Subcutaneous abdominal adipose tissue (tissue), 5 donors: ENCODE data around the gene DISP3.

Experiments
- H3K27ac ChIP-seq: one replicate; pipeline ENCODE4 v1.7.0; 2013; ENCODE audit warnings: low read depth, mild to moderate bottlenecking, inconsistent platforms, low read length, moderate library complexity
- H3K27me3 ChIP-seq, 5 donors: one replicate each; pipeline ENCODE4 v1.7.0; 2013; ENCODE audit warnings: low read length in 5 of 5, inconsistent platforms in 1 of 5; ENCODE audit not compliant: control insufficient read depth in 5 of 5, insufficient read depth in 4 of 5
- H3K36me3 ChIP-seq, 5 donors: one replicate each; pipeline ENCODE4 v1.7.0; 2013; ENCODE audit warnings: low read length in 5 of 5; ENCODE audit not compliant: control insufficient read depth in 5 of 5, insufficient read depth in 5 of 5
- H3K4me1 ChIP-seq, 5 donors: one replicate each; pipeline ENCODE4 v1.7.0; 2013; ENCODE audit warnings: low read length in 5 of 5, mild to moderate bottlenecking in 3 of 5, moderate library complexity in 1 of 5; ENCODE audit not compliant: control insufficient read depth in 5 of 5, insufficient read depth in 5 of 5
- H3K4me3 ChIP-seq, 5 donors: one replicate each; pipeline ENCODE4 v1.7.0; 2013; ENCODE audit warnings: low read length in 5 of 5, low read depth in 1 of 5
- H3K9ac ChIP-seq, 5 donors: one replicate each; pipeline ENCODE4 v1.7.0; 2013; ENCODE audit warnings: low read length in 5 of 5, mild to moderate bottlenecking in 4 of 5, moderate library complexity in 3 of 5
- H3K9me3 ChIP-seq, 5 donors: one replicate each; pipeline ENCODE4 v1.7.0; 2013; ENCODE audit warnings: low read length in 5 of 5; ENCODE audit not compliant: control insufficient read depth in 5 of 5
- donor health status: healthy.
- donor health status: healthy.
- donor health status: healthy.
- donor health status: healthy.
- donor health status: healthy.

The DISP3 gene

GRCh38 chr1:11505591-11506538 is 26.9 kb downstream of the DISP3 start:
- no peaks in the 10 kb centered on the region for H3K36me3 ChIP-seq
- H3K9ac ChIP-seq: no peak overlapping the region
- H3K4me3 ChIP-seq: no peak overlapping the region
- H3K27ac ChIP-seq: no peak overlapping the region
- H3K4me1 ChIP-seq: no peaks in the 10 kb centered on the region
- peaks cover 5 to 19% (median 14%) of the 10 kb centered on the region in 5 donors for H3K27me3 ChIP-seq
- H3K9me3 ChIP-seq: peaks cover 3 to 49% (median 46%) of the 10 kb centered on the region in 5 donors

- Histone ChIP-seq H3K9me3 (peaks cover 3 to 51% (median 43%) of the 10 kb centered on the region in 5 donors), H3K9ac (no peak overlapping the region), H3K27ac (no peak overlapping the region)
These were observed 28.4 kb downstream of the DISP3 start for GRCh38 chr1:11507309-11507708.

GRCh38 chr1:11513681-11514080 is 34.7 kb downstream of the DISP3 start:
- no peak overlapping the region for H3K27ac ChIP-seq
- H3K9ac ChIP-seq: no peak overlapping the region
- no peak overlapping the region for H3K4me3 ChIP-seq
- no peaks in the 10 kb centered on the region for H3K4me1 ChIP-seq
- H3K9me3 ChIP-seq: peaks cover 0 to 6% (median 2%) of the 10 kb centered on the region in 5 donors
- peaks cover 0 to 15% (median 0%) of the 10 kb centered on the region in 5 donors for H3K27me3 ChIP-seq
- no peaks in the 10 kb centered on the region for H3K36me3 ChIP-seq

More at GRCh38 chr1:11507309-11507708, 28.4 kb downstream of the DISP3 start:
- Histone ChIP-seq H3K36me3 (no peaks in the 10 kb centered on the region), H3K4me3 (no peak overlapping the region), H3K4me1 (no peaks in the 10 kb centered on the region), H3K27me3 (peaks cover 0 to 6% (median 4%) of the 10 kb centered on the region in 5 donors)

GRCh38 chr1:11514366-11514765 is 35.4 kb downstream of the DISP3 start:
- no peaks in the 10 kb centered on the region for H3K4me1 ChIP-seq
- H3K27me3 ChIP-seq: peaks cover 0 to 19% (median 0%) of the 10 kb centered on the region in 5 donors
- no peak overlapping the region for H3K9ac ChIP-seq
- H3K9me3 ChIP-seq: peaks cover 0 to 6% (median 2%) of the 10 kb centered on the region in 5 donors
- no peak overlapping the region for H3K27ac ChIP-seq
- H3K4me3 ChIP-seq: no peak overlapping the region
- no peaks in the 10 kb centered on the region for H3K36me3 ChIP-seq

GRCh38 chr1:11515368-11516300 is 36.7 kb downstream of the DISP3 start:
- Histone ChIP-seq H3K27ac (no peak overlapping the region), H3K9ac (no peak overlapping the region), H3K27me3 (peaks cover 0 to 19% (median 0%) of the 10 kb centered on the region in 5 donors), H3K9me3 (peaks cover 0 to 6% (median 0%) of the 10 kb centered on the region in 5 donors), H3K4me1 (no peaks in the 10 kb centered on the region), H3K36me3 (no peaks in the 10 kb centered on the region), H3K4me3 (no peak overlapping the region)

- no peaks in the 10 kb centered on the region for H3K9me3 ChIP-seq
These were observed 38.1 kb downstream of the DISP3 start for GRCh38 chr1:11516961-11517635.

GRCh38 chr1:11518016-11518701 is 39.2 kb downstream of the DISP3 start:
- H3K9ac ChIP-seq: no peak overlapping the region
- no peak overlapping the region for H3K4me3 ChIP-seq
- H3K27me3 ChIP-seq: peaks cover 0 to 19% (median 0%) of the 10 kb centered on the region in 5 donors
- H3K9me3 ChIP-seq: no peaks in the 10 kb centered on the region
- no peaks in the 10 kb centered on the region for H3K36me3 ChIP-seq
- H3K27ac ChIP-seq: no peak overlapping the region
- no peaks in the 10 kb centered on the region for H3K4me1 ChIP-seq

More at GRCh38 chr1:11516961-11517635, 38.1 kb downstream of the DISP3 start:
- peaks cover 0 to 19% (median 0%) of the 10 kb centered on the region in 5 donors for H3K27me3 ChIP-seq
- H3K4me3 ChIP-seq: no peak overlapping the region
- H3K36me3 ChIP-seq: no peaks in the 10 kb centered on the region
- no peaks in the 10 kb centered on the region for H3K4me1 ChIP-seq
- no peak overlapping the region for H3K9ac ChIP-seq
- no peak overlapping the region for H3K27ac ChIP-seq

GRCh38 chr1:11518791-11519628 is 40.1 kb downstream of the DISP3 start:
- Histone ChIP-seq H3K27me3 (peaks cover 0 to 19% (median 0%) of the 10 kb centered on the region in 5 donors), H3K27ac (no peak overlapping the region), H3K4me1 (no peaks in the 10 kb centered on the region), H3K36me3 (no peaks in the 10 kb centered on the region), H3K9ac (no peak overlapping the region), H3K9me3 (no peaks in the 10 kb centered on the region), H3K4me3 (no peak overlapping the region)
